GM21381 (cell line): ENCODE data around the gene SLC35B3.
"Not testable (repeated sequence)": the region's sequence is repeated elsewhere in the genome, so short reads cannot be mapped to it uniquely, and the experiment has no call there.

Source experiments
- ATAC-seq: cut with Tn5 transposase; IDR thresholded peaks from one replicate; pipeline ENCODE4 v1.9.1; 2021; ENCODE audit warnings: mild to moderate bottlenecking, moderate library complexity; ENCODE audit not compliant: unreplicated experiment

Gene SLC35B3

GRCh38 chr6:8435093-8435844, at the start of gene SLC35B3:
SLC35B3 (minus strand) TSS chr6:8435545.
- ATAC-seq, result peak; percentile 97

- no peak for ATAC-seq
Observed at GRCh38 chr6:8483650-8484049, 48.3 kb upstream of the SLC35B3 start.

- ATAC-seq, result no peak
Observed at GRCh38 chr6:8481727-8482126, 46.4 kb upstream of the SLC35B3 start.

GRCh38 chr6:8478418-8478817, 43.1 kb upstream of the SLC35B3 start:
- no peak for ATAC-seq

GRCh38 chr6:8476656-8477055, 41.3 kb upstream of the SLC35B3 start:
- ATAC-seq, result no peak

- no peak for ATAC-seq
Observed at GRCh38 chr6:8468552-8469356, 33.4 kb upstream of the SLC35B3 start.

GRCh38 chr6:8462694-8463093, 27.3 kb upstream of the SLC35B3 start:
- ATAC-seq, result no peak

- ATAC-seq, result no peak
Observed at GRCh38 chr6:8462169-8462568, 26.8 kb upstream of the SLC35B3 start.

GRCh38 chr6:8446391-8446790, 11.0 kb upstream of the SLC35B3 start:
- ATAC-seq, result no peak

GRCh38 chr6:8445930-8446329, 10.6 kb upstream of the SLC35B3 start:
- ATAC-seq, result not testable (repeated sequence)

GRCh38 chr6:8442150-8442549, 6.8 kb upstream of the SLC35B3 start:
- ATAC-seq, result no peak

GRCh38 chr6:8441452-8441851, 6.1 kb upstream of the SLC35B3 start:
- no peak for ATAC-seq

GRCh38 chr6:8439601-8440268, 4.4 kb upstream of the SLC35B3 start:
- no peak for ATAC-seq

- ATAC-seq, result no peak
Observed at GRCh38 chr6:8437813-8438212, 2.5 kb upstream of the SLC35B3 start.

- ATAC-seq, result no peak
Observed at GRCh38 chr6:8436966-8437365, 1.6 kb upstream of the SLC35B3 start.

- ATAC-seq, result peak; percentile 0
Observed at GRCh38 chr6:8435845-8436168, 462 bp upstream of the SLC35B3 start.

- peak; percentile 13 for ATAC-seq
Observed at GRCh38 chr6:8434727-8435092, 635 bp downstream of the SLC35B3 start.

GRCh38 chr6:8432614-8433013, 2.7 kb downstream of the SLC35B3 start:
- no peak for ATAC-seq

- no peak for ATAC-seq
Observed at GRCh38 chr6:8429821-8430220, 5.5 kb downstream of the SLC35B3 start.

GRCh38 chr6:8426544-8426943, 8.8 kb downstream of the SLC35B3 start:
- not testable (repeated sequence) for ATAC-seq

- ATAC-seq, result no peak
Observed at GRCh38 chr6:8420031-8420588, 15.2 kb downstream of the SLC35B3 start.

- no peak for ATAC-seq
Observed at GRCh38 chr6:8415913-8416312, 19.4 kb downstream of the SLC35B3 start.
